Stimulated activated CD8-positive, alpha-beta memory T cell treated with anti-CD3 and anti-CD28 coated beads, Interleukin-7, amount 100 ng/mL, for 24 hours (primary cell): ENCODE measurements around the gene IL16.
"Not testable (repeated sequence)": the region's sequence is repeated elsewhere in the genome, so short reads cannot be mapped to it uniquely, and the experiment has no call there.

Source experiments
- DNase-seq: peaks from one replicate; pipeline ENCODE4 v3.0.0-alpha.2; 2020; ENCODE audit warnings: low read depth

Gene IL16

DNA sequence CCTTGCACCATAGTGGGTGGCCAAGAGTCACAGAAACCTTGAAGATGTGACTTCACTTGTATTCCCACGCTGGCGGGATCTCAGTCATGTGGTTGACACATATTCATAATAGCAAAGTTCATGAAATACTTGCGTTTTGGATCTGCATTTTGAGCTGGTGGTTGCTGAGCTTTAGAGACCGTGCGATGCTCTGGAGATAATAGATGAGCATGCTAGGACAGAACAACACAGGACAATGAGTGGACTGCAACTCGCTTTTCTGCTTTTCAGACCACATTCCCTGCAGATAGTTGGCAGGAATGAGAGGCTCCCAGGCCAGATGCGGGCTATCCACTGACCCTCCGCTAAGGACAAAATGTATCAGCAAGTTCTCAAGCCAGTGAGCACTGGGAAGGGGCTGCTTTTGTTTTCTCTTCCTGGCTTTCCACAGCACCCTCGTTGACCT, 141.1 kb downstream of the IL16 start:
- DNase-seq: no peak

DNA sequence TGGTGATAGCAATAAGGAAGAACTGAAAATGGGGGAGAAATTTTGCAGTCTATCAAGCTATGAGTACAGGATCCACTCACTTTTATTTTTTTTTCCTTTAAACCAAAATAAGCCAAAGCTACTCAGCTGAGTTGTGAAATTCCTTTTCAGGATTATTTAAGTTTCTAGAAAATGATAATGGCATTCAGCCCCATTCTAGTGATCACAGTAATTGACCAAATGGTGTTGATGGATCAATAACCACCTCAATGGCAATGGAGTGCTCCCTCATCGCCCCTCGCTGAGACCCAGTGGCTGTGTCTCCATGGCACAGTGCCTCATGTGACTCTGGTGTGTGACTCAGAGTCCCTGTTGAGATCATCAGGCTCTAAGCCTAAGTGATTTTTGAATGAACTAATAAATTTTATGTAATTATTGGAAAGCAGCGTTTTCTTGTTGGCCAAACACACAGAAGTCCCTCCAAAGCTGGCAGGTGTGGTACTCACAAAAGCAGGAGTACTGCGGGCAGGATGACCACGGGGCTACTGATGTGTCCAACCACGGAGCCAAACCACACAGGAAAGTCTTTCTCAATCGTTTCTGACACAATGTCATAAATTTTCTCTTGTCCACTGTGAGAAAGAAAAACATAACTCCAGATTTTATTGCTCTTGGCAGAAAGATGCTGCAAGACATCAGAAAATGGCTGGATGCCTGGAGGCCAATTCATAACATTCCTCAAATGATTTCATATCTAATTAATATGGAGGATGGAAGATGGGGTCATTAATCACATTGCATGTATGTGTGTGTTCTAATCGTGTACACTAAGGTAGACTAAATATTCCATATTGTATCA, 141.7 kb downstream of the IL16 start:
- DNase-seq: no peak

DNA sequence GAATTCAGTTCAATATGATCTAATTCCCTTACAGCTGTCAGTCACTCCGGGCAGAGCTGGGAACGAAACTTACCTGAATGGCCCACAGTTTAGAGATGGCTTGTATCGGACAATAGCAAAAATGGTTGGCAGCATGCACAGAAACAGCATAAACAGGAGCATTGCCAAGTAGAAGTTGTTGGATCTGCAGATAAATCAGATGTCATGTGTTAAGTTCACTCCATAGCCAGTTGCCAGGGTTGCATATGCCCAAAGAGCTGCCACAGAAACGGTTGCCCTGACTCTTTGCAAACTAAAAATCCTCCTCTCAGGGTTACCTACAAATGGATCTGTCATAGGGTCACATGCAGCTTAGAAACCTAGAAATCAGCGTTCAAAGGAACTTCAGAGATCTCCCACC, 142.6 kb downstream of the IL16 start:
- DNase-seq: no peak

DNA sequence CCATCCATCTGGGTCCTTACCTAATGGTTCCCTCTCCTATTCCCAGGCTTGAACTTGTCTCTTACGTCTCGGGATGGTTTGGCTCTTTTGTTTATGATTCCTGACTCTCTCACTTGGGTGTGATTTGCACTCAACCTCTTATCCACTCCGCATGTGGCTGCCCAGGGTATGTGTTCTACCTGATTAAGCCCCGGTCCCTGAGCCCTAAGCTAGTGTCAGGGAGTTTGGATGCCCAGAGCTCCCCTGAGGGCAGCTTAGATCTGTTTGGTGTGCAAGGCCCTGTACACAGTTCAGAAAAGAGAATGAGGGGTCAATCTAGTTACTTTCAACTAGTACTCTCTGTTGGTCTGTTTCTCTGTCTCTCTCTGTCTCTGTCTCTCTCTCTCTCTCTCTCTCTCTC, 143.2 kb downstream of the IL16 start:
- DNase-seq: no peak

DNA sequence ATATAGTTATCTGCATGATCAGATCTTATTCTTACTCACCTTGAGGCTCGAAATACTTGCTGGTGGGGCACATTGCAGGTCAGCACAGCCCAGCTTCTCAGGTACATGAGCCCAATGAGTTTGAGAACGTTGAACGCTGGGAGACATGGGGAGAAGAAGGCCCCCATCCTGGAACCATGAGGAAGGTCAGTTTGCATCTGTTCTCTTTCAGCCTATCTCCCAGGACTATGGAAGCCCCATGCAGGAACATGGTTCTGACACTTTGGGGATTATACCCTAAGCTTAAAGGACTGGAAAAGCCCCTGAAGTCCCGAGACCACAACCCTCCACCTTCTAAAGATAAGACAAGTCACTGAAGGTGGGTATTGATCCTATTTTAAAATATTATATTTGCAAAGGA, 144.7 kb downstream of the IL16 start:
- no peak for DNase-seq

DNA sequence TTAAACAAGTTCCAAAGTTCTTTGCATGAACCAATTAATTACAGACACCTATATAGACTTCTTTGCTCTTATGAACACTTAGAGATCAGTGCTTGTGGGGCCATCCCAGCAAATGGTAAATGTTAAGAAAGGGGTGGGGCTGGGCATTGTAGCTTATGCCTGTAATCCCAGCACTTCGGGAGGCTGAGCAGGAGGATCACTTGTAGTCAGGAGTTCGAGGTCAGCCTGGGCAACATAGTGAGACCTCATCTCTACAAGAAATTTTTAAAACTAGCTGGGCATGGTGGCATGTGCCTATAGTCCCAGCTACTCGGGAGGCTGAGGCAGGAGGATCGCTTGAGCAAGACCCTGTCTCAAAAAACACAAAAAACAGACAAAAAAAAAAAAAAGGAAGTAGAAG, 146.7 kb downstream of the IL16 start:
- no peak for DNase-seq

DNA sequence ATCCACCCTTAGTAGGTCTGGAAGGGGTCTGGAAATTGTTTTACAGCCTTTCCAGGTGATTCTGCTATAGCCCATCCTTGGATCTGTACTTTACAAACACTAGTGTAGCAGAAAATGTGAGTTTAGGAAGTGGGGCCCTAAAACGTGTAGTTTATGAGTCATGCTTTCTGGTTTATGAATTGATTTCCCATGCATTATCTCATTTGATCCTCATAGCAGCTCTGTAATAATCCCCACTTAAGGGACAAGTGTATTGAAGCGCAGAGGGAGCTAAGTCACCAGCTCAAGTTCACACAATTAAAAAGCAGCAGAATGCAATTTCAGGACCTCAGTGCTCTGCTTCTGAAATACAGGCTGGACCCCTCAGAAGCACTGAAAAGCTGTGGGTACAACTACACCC, 149.9 kb downstream of the IL16 start:
- no peak for DNase-seq

DNA sequence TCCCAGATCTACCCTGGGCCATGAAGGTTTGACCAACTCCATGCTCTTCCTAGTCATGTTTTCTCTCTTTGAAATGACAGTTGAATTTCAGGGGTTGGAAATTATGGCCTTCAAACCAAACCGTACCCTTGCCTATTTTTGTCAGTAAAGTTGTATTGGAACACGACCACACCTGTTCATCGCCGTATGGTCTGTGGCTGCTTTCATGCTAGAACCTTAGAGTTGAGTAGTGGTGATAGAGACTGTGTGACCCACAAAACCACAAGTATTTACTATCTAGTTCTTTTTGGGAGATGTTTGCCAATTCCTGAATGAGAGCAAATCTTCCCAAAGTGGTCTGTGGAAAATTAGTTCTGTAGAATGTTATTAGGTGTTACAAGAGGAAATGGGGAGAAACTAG, 151.2 kb downstream of the IL16 start:
- no peak for DNase-seq

DNA sequence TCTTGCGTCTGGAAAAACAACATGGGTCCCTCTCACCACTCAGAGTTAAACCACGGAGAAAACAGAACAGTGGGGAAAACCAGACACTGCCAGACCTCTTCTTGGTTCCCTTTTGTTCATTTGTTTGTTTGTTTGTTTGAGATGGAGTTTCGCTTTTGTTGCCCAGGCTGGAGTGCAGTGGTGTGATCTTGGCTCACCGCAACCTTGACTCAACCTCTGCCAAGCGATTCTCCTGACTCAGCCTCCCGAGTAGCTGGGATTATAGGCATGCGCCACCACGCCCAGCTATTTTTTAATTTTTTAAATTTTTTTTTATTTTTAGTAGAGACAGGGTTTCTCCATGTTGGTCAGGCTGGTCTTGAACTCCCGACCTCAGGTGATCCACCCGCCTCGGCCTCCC, 152.0 kb downstream of the IL16 start:
- not testable (repeated sequence) for DNase-seq

DNA sequence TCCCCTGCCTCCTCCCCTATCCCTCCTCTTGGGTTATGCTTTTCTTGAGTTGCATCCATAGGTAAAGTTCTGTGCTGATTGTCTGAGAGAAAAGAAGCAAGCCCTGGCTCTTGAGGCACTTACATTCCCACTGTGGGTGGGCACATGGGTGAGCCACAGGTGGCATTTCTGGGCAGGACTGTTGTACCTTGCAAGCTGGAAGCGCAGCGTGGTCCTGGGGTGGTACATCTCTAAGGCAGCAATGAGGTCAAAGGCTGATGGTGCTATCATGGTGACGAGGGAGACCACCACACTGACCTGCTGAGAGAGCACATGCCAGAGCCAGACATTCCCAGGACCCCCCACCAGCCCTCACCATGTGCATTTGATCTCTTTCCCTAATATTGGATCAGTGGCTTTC, 152.6 kb downstream of the IL16 start:
- no peak for DNase-seq

DNA sequence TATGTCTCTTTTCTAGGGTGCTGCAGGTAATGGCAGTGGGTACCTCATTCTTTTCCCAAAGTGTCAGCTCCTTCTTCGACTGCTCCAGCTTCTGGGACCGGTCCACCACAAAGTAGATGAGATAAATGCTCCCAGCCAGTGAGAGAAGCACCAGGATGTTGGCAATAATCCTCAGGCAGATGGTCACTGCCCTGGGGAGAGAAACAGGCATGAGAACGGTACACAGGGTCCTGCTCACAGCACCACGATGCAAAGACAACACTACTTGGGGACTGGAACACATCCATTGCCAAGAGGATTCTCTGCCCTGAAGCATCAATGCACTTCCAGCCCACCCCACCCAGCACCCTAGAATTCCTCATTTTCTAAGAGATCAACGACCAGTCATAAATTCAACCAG, 155.0 kb downstream of the IL16 start:
- no peak for DNase-seq

DNA sequence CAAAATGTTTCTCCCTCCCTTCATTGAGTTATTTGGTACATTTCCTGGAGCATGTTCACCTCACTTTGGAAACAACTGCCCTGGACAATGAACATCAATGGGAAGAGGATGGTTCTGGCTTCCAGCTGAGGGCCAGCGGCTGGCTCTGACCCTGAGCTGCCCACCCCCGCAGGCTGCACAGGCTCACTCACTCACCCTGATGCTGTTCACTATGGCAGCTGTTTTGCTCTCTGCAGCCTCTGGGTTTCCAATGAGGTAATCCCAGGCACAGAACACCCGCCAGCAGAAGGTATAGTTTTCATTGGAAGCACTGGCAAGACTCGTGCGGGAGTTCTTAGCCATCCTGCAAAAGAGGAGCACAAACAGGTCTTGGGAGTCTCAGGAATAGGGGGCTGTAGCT, 159.6 kb downstream of the IL16 start:
- DNase-seq: no peak

DNA sequence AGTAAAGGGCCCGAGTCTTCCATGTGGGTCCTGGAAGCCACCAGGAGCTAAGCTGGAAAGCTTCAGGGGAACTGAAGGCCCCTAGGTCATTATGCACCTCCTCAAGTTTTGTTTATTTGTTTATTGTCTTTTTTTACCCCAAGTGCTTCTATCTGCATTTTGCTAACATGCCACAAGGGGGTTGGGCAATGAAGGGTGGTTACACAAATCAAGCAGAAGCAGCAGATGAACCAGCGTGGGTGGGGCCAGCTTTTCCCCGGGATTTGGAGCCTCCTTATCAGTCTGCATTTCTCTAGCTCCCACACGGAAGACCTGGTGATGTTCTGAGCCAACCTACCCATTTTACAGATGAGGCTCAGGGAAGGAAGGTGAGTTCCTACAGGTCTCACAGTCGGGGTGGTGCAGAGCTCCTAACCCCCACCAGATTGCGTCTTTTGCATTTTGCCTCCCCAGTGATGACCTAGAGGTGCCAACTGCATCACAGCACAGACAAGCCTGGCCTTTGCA, 160.6 kb downstream of the IL16 start:
- no peak for DNase-seq

DNA sequence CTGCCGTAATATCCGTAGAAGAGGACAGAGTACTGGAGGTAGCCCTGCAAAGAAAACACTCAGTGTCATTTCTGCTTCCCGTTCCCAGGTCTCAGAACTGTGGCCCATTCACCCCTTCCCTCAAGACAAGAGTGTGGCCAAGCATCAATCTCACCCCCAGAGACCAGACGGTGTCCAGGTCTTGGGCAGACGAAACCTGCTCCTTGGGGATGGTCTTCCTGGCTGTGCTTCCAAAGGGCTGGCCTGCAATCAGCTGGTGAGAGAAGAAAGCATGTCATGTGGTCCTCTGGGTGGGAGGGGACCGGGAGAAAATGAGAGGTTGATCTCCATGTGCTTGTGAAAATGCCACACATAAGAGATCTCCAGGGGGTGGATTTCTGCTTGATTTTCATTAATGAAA, 161.6 kb downstream of the IL16 start:
- DNase-seq: no peak

DNA sequence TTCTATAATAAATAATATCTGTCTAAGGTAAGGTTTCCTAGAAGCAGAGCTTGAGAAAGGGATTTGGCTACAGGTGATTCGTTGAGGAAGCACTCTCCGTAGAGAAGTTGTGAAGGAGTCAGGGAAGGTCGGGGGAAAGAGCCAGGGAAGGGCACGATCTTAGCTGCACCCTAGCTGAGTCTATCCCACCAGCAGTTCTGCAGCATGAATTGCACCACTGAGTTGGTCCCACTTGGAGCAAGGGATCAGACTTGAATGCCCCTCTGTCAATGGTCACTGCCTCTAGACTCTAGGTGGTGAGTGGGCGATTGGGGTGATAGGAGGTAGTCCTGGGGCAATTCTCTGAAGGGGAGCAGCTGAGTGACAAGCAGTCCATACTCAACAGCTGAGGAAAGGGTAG, 163.8 kb downstream of the IL16 start:
- no peak for DNase-seq

DNA sequence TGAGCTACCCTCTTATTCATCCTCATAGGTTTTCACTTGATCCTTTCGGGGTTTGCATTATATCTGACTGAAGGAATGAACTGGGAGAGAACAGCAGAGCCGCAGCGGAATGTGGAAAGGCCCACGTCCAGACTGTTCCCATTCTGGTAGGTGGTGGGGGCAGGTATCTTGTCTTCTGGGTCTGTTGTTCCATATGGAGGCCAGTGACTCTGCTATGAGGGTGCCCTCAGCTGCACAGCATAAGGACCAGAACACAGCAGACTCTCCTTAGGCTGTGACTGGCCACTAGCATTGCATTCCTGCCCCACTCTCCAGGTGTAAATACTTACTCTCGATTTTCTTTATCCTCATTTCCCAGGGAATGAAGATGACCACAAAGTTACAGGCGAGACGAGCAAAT, 165.2 kb downstream of the IL16 start:
- DNase-seq: no peak

DNA sequence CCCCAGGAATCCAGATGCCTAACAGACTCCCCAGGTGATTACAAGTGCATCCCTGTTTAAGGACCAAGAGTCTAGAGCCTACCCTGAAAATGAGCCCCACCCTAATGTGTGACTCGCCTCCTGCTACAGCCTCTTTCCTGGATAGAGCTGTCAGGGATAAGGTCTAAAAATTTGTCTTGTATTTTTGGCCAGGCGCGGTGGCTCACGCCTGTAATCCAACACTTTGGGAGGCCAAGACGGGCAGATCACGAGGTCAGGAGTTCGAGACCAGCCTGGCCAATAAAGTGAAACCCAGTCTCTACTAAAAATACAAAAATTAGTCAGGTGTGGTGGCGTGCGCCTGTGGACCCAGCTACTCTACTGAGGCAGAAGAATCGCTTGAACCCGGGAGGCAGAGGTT, 166.1 kb downstream of the IL16 start:
- DNase-seq: no peak

DNA sequence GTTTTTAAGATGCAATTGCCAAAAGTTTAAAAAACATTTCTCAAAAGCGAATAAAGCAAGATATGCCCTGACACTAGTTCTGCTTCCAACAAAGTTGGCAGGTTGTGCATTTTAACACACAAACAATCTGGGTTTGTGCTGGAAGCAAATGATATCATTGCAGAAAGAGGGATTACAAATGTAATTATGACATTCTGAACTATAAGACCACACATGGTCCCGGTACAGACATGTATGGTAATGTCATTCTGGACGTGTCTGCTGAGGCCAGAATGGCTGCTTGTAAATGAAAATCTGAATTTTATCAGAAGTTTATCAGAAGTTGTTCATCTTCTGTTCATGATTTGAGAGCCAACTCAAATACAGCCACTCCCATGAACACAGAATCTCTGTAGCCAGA, 166.6 kb downstream of the IL16 start:
- no peak for DNase-seq
